ENCODE results near the gene SHLD1.

Gene SHLD1

DNA sequence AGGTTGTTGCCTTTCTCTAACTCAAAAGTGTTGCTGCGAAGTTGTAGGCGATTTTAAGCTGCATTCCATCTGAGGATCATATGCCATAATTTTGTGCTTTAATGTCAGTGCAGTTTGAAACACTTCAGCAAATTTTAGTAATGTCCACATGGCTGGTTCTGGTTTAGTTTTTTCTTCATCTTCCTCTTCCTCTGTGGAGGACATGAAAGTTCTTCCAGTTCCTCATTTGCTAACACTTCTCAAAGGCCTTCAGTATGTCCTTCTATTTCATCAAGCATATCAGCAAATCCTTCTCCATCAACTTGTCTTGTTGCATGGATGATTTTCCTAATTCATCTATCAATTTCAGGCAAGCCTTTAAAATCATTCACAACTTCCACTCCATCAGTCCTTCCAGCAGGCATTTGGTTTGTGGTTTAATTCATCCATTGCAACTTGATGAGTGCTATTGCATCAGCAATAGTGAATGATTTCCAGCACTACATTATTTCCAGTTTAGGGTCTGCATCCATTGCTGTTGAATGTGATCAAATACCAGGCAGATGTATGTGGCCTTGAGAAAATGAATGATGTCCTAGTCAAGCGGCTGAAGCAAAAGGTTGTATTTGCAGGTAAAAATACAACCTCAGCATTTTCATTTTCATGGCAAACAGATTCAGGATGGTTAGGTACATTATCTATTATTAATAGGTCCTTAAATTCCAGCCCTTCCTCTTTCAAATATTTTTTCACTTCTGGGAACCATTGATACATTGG, 20.2 kb downstream of the SHLD1 start:
- H4K20me1 ChIP-seq (ENCODE audit: low read depth, low read length), result no peaks in the 10 kb centered on the region
- no peak overlapping the region for H2AFZ ChIP-seq (ENCODE audit: low read depth, low read length, severe bottlenecking)
- H3K9ac ChIP-seq (ENCODE audit: low read length), result peak overlapping the region; percentile 46
- TF ChIP-seq, protein P1, sequence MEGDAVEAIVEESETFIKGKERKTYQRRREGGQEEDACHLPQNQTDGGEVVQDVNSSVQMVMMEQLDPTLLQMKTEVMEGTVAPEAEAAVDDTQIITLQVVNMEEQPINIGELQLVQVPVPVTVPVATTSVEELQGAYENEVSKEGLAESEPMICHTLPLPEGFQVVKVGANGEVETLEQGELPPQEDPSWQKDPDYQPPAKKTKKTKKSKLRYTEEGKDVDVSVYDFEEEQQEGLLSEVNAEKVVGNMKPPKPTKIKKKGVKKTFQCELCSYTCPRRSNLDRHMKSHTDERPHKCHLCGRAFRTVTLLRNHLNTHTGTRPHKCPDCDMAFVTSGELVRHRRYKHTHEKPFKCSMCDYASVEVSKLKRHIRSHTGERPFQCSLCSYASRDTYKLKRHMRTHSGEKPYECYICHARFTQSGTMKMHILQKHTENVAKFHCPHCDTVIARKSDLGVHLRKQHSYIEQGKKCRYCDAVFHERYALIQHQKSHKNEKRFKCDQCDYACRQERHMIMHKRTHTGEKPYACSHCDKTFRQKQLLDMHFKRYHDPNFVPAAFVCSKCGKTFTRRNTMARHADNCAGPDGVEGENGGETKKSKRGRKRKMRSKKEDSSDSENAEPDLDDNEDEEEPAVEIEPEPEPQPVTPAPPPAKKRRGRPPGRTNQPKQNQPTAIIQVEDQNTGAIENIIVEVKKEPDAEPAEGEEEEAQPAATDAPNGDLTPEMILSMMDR (IDR thresholded peaks at IDR 0.05; ENCODE audit: insufficient read depth, low read length, poor library complexity, severe bottlenecking), result no peak
- TF ChIP-seq EZH2phosphoT487 (conservative IDR thresholded peaks at IDR 0.05; ENCODE audit: low read length), result no peak
- peak overlapping the region; percentile 93 for H3K27ac ChIP-seq (ENCODE audit: low read depth, low read length)
- H3K4me2 ChIP-seq (ENCODE audit: low read depth, low read length, poor library complexity, severe bottlenecking), result peak overlapping the region; percentile 52
- H3K9me2 ChIP-seq (replicated peaks; ENCODE audit: insufficient read depth, low read length), result no peaks in the 10 kb centered on the region
- H3K4me3 ChIP-seq (ENCODE audit: insufficient read depth, low read length, poor library complexity, severe bottlenecking), result peak overlapping the region; percentile 32
- peaks cover 38% of the 10 kb centered on the region for H3K79me2 ChIP-seq (ENCODE audit: insufficient read depth, low read length)
- H3K36me3 ChIP-seq (ENCODE audit: low read length), result peaks cover 13% of the 10 kb centered on the region
- no peaks in the 10 kb centered on the region for H3K9me3 ChIP-seq (ENCODE audit: insufficient read depth, low read length)
- no peaks in the 10 kb centered on the region for H3K27me3 ChIP-seq (ENCODE audit: low read length)
- peaks cover 67% of the 10 kb centered on the region for H3F3A ChIP-seq (ENCODE audit: insufficient read depth)

DNA sequence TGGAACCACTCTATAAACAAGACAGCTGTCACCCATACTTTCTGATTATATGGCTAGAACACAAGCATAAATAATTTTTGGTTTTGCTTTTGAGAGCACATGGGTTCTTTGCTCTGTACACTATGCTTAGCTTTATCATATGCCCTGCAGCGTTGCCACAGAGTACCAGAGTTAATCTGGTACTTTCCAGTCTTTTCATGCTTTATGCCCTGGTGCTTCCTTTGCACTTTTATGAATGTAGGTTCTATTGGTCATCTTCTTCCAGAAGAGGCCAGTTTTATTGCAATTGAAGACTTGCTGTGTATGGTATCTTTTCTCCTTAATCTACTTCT, 20.8 kb downstream of the SHLD1 start:
- Histone ChIP-seq H3K27ac (ENCODE audit: low read depth, low read length) (peak overlapping the region; percentile 93), H3K27me3 (ENCODE audit: low read length) (no peaks in the 10 kb centered on the region), H3K79me2 (ENCODE audit: insufficient read depth, low read length) (peaks cover 38% of the 10 kb centered on the region), H4K20me1 (ENCODE audit: low read depth, low read length) (no peaks in the 10 kb centered on the region), H3K36me3 (ENCODE audit: low read length) (peaks cover 15% of the 10 kb centered on the region), H3K9me3 (ENCODE audit: insufficient read depth, low read length) (no peaks in the 10 kb centered on the region), H2AFZ (ENCODE audit: low read depth, low read length, severe bottlenecking) (no peak overlapping the region), H3K9me2 (replicated peaks; ENCODE audit: insufficient read depth, low read length) (no peaks in the 10 kb centered on the region), H3K9ac (ENCODE audit: low read length) (peak overlapping the region; percentile 46), H3F3A (ENCODE audit: insufficient read depth) (peaks cover 61% of the 10 kb centered on the region), H3K4me2 (ENCODE audit: low read depth, low read length, poor library complexity, severe bottlenecking) (peak overlapping the region; percentile 52), H3K4me3 (ENCODE audit: insufficient read depth, low read length, poor library complexity, severe bottlenecking) (peak overlapping the region; percentile 6)
- no peak for TF ChIP-seq EZH2phosphoT487 (conservative IDR thresholded peaks at IDR 0.05; ENCODE audit: low read length)
- TF ChIP-seq, protein P1 (IDR thresholded peaks at IDR 0.05; ENCODE audit: insufficient read depth, low read length, poor library complexity, severe bottlenecking), result no peak

DNA sequence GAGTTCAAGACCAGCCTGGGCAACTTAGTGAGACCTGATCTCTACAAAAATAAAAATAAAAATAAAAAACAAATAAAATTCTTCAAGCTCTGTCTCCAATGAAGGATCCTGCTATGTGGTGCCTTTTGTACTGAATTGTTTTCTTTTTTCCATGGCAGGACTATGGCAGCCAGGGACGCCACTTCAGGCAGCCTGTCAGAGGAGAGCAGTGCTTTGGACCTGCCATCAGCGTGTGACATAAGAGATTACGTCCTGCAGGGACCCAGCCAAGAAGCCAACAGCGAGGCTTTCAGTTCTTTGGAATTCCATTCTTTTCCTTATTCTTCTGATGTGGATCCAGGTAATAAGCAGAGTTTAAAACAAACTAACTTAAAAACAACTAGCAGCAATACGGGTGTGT, 22.5 kb downstream of the SHLD1 start:
- H3K4me2 ChIP-seq (ENCODE audit: low read depth, low read length, poor library complexity, severe bottlenecking), result no peak overlapping the region
- no peaks in the 10 kb centered on the region for H4K20me1 ChIP-seq (ENCODE audit: low read depth, low read length)
- H2AFZ ChIP-seq (ENCODE audit: low read depth, low read length, severe bottlenecking), result no peak overlapping the region
- H3K27me3 ChIP-seq (ENCODE audit: low read length), result no peaks in the 10 kb centered on the region
- peak overlapping the region; percentile 93; the same call in 1 of the 2 replicates for H3K27ac ChIP-seq (ENCODE audit: low read depth, low read length)
- H3K79me2 ChIP-seq (ENCODE audit: insufficient read depth, low read length), result peaks cover 33% of the 10 kb centered on the region
- no peak overlapping the region for H3K4me3 ChIP-seq (ENCODE audit: insufficient read depth, low read length, poor library complexity, severe bottlenecking)
- H3K9me3 ChIP-seq (ENCODE audit: insufficient read depth, low read length), result no peaks in the 10 kb centered on the region
- peaks cover 45% of the 10 kb centered on the region for H3F3A ChIP-seq (ENCODE audit: insufficient read depth)
- no peak overlapping the region for H3K9ac ChIP-seq (ENCODE audit: low read length)
- peaks cover 15% of the 10 kb centered on the region for H3K36me3 ChIP-seq (ENCODE audit: low read length)
- no peaks in the 10 kb centered on the region for H3K9me2 ChIP-seq (replicated peaks; ENCODE audit: insufficient read depth, low read length)
- TF ChIP-seq, protein P1 (IDR thresholded peaks at IDR 0.05; ENCODE audit: insufficient read depth, low read length, poor library complexity, severe bottlenecking), result no peak
- no peak for TF ChIP-seq EZH2phosphoT487 (conservative IDR thresholded peaks at IDR 0.05; ENCODE audit: low read length)
